GM19240 (cell line): Measurements from ENCODE around the gene USP6.
"Not testable (repeated sequence)": the region's sequence is repeated elsewhere in the genome, so short reads cannot be mapped to it uniquely, and the experiment has no call there.

Experiments used
- DNase-seq: peaks from one replicate; pipeline ENCODE4 v3.0.0; 2011; ENCODE audit warnings: low spot score; ENCODE audit not compliant: insufficient read length

USP6 gene

DNA sequence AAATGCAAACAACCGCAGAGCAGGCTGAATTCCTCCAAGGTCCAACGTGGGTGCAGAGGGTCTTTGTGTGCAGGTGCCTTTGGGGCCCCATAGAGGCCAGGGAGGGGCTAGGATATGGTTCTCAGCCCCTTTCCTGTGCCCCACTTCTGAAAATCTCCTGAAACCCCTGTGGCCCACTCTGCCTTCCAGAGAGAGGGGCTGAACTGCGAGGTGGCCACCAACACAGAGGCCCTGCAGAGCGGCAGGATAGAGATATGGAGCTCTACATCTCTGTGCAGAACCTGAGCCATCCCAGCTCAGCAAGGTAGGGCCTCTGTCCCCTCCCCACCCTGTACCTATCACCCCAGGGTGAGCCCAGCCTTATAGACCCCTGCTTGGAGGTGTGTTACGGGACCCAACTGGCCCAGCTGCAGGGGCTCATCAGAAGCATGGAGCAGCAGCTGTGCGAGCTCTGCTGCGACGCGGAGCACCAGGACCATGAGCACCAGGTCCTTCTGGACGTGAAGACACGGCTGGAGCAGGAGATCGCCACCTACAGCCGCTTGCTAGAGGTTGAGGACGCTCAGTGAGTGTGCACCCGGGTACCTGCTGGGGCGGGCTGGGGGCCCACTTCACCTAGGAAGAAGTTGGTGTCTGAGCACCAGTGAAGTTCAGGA, 5.5 kb downstream of the USP6 start:
- DNase-seq: no peak

DNA sequence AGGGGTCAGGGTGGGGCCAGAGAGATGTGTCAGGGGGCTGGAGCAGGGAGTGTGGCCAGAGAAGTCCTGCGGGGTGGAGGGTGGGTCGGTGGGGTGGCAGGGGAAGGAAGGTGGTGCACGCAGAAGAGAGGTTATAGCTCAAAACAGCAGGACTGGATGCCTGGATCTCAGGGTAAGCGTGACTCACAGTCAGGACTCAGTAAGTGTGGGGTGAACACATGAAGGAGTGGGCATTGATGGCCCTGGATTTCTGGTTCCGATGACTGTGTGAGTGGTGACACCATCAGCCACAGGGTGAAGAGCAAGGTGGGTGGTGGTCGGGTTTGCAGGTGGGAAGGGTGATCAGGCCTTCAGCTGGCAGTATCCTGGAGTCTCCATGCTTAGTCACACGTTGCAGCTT, 6.2 kb downstream of the USP6 start:
- DNase-seq: not testable (repeated sequence)

DNA sequence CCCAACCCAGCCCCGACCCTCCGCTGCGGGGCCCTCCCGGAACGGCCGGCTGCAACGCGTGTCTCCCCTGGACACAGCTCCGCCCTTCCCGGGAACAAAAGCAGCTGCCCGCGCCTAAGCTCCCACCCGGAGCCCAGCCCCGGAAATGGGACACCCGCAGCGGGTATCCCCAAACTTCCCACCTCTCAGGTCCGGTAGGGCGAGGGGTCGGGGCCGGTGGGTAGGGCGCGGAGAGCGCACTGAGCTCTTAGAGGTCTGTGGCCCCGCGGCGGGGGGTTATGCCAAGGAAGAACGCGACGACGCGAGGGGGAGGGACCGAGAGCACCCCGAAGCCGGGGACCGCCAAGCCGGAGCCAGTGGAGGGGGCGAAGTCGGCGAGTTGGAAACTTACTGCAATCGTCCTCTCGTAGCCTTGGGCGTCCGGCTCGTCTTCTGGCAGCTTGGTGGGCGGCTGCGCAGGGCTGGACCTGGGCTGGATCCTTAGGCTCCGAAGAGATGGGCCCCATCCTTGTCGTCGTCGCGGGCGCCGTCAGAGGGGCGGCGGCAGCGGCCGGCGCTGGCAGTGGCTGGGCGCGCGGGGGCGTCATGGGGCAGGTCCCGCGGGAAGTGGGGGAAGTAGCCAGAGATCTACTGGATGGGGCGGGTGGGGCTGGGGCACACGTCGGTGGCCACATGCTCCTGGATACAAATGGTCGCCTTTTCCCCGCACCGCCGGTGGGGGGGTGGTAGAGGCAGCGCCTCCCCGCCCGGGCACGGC, 6.9 kb downstream of the USP6 start:
- DNase-seq: no peak

DNA sequence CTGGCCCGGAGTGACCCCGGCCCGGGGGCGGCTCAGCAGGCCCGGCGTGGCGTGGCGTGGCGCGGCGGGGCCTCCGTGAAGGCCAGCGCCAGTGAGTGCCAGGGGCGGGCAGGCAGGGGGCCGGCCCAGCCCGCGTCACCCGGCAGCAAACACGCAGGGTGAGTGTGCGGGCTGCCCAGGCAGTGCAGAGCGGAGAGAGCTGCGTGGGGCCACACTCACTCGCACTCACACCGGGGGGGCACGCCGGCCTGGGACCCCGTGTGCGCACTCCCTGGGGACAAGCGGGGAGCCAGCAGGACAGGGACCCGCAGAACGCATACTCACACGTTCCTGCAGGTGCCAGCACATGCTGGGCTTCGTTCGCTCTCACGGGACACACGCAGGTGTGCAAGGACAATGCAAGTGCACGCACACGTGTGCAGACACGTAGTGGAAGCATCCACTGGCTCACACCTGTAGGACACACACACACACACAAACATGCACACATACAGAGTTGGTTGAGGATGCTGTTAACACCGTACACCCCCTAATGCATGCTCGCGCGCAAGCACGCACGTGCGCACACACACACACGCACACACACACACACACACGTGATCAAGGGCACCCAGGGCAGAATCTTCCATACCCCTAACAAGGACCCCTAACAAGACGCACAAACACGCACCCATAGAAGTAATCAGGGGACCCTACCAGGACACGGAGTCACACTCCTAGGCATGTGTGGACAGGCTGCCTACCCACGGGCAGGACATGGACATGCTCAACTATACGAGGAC, 7.7 kb downstream of the USP6 start:
- DNase-seq: no peak

DNA sequence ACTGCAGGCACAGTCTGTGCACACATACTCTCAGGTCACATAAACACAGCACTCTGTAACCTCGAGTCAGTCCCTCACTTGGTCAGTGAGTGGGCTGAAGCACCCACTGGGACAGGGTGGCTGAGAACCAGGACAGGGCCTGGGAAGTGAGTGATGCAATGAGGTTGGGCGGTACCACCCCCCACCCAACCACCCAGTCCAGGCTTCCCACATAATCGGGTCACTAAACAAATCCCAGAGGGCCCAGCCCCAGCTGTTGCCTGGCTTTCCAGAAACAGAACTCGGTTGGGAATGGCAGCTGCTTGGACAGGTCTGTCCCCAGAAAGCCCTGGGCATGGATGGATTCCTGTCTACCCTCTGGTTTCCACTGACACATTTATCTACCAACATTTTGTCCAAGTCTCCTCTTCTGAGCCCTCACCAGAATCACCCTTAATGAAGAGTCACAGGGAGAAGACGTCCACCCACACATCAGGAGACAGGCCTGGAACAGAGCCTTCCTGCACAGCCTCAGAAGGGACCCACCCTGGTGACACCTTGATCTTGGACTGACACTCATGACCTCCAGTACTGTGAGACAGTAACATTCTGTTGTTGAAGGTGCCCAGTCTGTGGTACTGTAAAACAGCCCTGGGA, 8.4 kb downstream of the USP6 start:
- DNase-seq: not testable (repeated sequence)

DNA sequence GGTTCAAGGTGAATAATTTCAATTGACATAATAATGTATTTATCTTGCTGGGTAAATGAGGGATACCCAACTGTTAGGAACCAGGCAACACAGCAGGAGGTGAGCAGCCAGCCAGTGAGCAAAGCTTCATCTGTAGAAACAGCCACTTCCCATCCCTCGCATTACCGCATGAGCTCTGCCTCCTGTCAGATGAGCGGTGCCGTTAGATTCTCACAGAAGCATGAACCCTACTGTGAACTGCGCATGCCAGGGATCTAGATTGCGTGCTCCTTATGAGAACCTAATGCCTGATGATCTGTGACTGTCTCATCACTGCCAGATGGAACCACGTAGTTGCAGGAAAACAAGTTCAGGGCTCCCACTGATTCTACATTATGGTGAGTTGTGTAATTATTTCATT, 9.1 kb downstream of the USP6 start:
- DNase-seq: not testable (repeated sequence)

DNA sequence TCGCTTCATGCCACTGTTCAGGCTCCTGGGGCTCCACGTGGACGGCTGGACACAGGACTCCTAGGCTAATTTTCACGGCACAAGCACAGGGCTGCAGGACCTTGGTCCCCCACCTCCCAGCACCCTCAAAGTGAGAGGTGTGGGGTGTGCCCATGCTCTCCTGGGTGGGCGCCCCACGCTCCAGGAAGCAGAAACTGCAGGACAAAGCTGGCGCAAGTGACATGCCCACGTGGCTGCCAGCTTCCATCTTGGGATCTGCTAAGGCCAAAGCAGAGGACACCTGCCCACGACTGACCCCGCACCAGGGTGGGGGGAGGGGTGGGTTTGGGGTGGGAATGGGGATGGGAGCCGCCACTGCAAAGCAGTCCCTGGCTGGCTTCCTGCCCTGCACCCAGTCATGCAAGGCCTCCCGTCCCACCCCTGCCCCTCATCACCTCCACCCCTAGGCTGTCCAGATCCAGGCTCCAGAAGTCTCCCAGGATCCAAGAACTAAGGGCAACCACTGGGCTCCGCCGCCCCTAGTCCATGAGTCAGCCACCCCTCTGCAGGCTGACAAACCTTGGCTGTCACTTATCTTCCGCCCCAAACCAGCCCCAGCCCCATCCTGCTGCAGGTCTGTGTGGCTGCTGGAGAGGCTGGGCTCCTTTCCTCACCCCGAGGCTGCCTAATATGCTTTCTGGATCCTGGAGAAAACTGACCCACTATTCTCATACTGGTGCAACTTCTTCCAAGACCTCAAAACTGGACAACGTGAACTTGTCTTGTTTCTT, 11.1 kb downstream of the USP6 start:
- DNase-seq: no peak

DNA sequence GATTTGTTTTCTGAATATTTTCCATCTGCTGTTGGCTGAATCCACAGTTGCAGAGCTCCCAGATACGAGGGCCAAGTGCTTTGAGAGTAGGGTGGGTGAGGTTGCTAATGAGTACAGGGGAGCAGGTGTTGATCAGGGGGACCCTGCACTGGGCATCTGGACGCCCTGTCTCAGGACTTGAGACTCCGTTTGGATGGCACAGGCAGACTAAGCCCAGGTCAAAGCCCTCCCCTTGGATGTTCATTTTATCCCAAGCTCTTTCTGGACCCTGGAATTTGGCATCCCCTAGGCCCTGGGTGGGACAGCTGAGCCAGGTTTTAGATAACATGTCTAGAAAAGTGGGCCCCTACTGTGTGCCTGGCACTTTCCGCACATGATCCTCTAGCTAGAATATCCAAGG, 12.1 kb downstream of the USP6 start:
- DNase-seq: no peak

DNA sequence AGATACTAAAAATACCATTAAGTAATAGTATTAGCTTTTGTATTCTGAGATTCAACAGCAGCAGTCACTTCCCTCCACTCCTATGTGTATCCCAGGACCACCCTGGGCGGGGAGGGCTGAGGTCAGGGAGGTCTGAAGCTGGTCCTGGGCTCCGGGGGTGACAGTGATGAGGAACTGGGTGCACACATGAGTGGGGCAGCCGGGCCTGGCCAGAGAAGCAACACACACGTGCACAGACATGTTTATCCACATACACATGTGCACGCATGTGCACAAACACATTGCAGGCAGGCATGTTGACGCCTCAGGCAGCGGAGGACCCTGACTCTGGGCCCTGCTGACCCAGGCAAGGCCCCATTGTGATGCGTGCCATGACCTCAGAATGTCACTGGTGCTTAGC, 12.6 kb downstream of the USP6 start:
- not testable (repeated sequence) for DNase-seq

DNA sequence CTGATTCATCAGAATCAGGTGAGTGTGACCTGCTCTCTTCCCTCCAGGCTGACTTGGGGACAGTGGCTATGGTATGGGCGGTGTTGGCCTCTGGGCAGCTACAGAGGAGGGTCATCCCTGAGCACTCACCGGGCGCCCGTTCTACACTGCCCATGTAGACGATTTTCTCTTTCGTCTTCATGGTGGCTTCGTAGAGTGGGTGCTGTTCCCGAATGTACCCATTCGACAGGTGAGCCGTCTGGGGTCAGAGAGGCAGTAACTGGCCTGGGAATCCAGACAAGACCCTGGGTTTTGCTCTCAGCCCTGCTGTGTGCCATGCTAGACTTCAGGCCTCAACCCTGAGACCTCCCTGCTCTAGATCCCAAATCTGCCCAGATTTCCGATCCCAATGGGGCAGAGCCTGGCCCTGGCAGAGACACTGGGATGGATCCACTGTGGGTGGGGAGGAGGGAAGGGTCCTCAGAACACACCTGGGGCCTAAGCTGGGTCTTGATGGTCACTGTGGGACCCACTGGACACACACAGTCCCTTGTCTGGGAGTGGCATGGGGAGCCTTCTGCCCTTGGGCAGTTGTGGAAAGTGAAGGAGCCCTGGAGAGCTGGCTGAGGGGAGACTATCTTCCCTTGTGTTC, 13.2 kb downstream of the USP6 start:
- DNase-seq: no peak

DNA sequence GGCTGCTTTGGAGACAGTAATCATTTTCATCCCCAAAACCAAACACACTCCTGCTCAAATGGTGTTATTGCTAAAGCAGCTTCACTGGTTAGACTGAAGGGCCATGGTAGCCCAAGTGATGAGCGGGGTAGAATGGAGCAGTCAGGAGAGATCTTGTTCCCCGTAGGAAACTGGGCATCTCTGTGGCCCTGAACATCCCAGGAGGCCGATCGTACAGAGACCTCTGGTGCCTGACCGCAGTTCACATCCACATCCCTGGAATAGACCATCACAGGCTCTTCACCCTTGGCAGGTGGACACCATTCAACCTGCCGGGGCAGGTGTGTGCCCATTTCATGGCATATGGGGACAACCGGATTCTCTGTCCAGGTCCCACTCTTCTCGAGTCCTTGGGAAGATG, 13.9 kb downstream of the USP6 start:
- not testable (repeated sequence) for DNase-seq

DNA sequence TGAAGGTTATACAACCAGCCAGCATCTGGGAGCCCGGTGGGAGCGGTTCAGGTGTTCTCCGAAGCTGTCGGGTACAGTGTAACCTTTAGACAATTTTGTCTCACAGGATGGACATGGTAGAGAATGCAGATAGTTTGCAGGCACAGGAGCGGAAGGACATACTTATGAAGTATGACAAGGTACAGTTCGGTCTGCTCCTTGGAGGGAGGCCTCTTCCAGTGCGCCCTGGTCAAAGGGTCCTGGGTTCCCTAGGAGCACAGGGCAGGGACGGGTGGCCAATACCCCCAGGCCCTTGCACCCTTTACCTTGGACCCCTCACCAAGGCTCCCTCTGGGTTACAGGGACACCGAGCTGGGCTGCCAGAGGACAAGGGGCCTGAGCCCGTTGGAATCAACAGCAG, 14.4 kb downstream of the USP6 start:
- DNase-seq: not testable (repeated sequence)

DNA sequence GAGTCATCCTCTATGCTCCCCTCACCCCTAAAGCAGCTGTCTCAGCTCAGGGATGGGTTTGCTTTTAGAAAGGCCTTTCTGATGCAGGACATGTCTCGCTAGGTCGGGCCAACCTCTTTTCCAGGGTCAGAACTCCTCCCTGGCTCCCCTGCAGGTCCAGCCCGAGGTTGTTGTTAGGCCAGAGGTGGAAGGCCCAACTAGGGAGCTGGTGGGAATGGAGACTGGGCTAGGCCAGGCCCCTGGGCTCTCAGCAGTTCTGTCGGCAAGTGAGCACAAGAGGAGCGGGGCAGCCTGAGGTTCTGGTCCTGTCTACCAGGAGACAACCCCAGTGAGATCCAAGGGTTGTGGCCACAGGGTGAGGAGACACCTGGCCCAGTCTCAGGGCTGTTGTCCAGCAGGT, 14.9 kb downstream of the USP6 start:
- not testable (repeated sequence) for DNase-seq

DNA sequence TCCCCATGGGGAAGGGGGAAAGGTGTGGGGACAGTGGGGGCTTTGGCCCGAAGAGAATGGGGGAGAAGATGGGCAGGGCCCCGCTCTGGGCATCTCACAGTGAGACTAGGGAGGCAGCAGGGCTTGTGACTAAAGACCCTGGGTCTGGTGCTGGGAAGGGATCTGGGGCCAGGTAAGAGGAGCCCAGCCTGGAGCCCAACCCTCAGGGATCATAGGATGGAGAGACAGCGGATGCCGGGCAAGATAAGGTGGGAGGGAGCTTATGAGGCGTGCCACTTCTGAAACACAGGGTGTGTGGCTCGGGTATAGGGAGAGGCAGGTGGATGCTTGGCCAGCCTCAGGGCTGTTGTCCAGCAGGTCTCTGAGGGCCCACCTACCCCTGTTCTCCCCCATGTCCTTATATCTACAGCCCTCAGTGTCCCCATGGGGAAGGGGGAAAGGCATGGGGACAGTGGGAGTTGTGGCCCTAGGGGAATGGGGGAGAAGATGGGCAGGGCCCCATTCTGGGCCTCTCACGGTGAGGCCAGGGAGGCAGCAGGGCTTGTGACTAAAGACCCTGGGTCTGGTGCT, 15.4 kb downstream of the USP6 start:
- DNase-seq: no peak

DNA sequence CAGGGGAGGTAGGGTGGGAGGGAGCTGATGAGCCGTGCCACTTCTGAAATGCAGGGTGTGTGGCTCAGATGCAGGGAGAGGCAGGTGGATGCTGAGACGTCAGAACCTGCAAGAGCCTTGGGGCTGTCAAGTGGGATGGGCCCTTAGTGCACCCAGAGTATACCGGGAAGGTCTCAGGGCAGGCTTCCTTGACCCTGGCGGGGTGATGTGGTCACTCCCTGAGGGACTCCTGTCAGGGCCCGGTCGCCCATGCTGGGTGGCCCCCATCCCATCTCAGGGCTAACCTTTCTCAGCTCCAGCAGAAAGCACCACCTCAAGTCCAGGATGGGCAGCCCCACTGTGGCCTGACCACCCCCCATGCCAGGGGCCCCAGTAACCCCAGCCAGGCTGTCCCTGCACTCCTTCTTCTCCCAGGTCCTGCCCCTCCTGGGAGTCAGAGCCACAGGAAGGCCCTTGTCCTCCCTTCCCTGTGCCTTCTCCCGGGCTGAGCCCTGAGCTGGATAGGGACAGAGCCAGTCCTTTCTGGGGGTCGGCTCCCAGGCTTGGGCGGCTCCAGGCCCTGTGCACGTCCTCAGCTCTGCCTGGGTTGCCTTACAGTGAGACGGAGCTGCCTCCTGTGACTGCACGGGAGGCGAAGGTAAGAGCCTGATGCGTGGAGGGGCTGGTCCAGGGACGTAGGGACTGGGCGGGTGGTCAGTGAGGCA, 16.1 kb downstream of the USP6 start:
- DNase-seq: not testable (repeated sequence)

DNA sequence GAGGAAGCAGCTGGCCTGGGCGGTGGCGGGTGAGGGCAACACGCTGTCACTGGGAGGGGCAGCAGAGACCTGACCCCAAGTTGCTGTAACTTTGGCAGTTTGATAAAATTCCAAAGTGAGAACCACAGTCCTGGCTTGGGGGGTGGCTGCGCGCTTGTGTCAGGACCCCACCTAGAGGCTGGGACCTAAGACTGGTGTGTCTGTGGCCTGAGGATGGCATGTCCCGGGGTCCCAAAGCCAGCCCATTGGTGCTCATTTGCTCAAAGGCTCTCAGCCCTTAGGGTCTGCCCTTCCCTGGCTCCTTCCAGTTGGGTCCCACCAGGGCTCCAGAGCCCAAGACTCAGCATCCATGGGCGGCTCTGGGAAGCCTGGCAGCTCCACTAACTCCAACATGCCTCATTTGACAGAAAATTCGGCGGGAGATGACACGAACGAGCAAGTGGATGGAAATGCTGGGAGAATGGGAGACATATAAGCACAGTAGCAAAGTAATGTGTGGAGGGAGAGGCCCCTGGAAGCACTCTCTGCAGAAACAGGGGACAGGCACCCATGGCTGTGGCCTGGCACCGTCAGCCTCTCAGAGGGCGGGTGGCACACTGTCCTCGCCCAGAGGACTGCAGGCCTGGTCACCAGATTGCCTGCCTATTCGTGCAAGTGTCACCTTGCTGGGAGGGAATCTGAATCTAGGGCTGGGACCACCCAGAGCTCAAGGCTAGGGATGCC, 16.8 kb downstream of the USP6 start:
- not testable (repeated sequence) for DNase-seq

DNA sequence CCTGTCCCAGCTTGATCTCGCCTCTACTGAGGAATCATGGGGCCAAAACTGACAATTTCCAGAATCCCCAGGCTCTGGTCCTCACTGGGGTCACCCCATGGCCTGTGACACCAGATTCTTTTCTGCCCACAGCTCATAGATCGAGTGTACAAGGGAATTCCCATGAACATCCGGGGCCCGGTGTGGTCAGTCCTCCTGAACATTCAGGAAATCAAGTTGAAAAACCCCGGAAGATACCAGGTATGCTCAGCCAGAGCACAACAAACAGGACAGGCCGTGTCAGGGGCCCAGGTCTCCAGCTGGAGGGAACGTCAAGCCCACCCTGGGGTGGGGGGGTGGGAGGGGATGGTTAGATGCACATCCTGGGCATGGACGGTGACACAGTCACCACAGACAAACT, 17.5 kb downstream of the USP6 start:
- DNase-seq: no peak

DNA sequence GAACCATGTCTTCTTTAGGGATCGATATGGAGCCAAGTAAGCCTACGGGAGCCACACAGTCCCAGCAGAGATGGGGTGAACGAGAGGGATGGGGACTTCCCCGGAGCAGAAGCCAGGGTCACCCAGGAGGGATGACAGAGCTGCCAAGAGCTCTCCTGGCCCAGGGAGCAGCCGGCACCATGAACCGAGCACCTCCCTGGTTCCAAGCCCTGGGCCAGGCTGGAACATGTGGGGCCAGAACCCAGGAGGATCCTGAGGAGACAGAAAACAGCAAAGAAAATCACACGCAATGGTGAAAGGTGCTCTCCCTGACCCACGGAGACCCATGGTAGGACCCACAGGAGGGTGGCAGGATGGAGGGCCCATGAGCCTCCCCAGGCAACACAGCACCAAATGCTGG, 18.1 kb downstream of the USP6 start:
- not testable (repeated sequence) for DNase-seq

DNA sequence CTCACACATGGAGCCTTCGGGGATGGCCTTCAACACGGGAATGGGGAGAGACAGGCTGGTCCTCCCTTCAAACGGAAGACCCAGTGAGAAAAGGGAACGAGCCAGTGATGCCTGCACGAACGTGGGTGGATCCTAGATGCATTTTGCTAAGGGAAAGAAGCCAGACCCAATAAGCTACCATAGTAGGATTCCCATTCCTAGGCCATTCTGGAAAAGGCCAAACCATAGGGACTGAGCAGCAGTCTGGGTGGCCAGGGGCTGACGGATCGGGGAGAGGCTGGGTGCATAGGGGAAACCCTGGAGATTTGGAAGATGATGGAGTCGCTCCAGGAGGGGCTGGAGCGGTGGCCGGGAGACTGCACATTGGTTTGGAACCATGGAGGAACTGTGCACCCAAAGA, 18.7 kb downstream of the USP6 start:
- not testable (repeated sequence) for DNase-seq
